Left renal cortex interstitium (tissue), 4 donors: Measurements from ENCODE around the gene MOB3A. TPM values are rescaled to one million over a fixed set of nuclear protein-coding genes. Genes with fewer than 3 reads are reported as not detected.

Experiments
- DNase-seq, 4 donors: peaks; one replicate each; pipeline ENCODE4 v3.0.0-alpha.2; 2013; ENCODE audit warnings: low read depth in 4 of 4, low spot score in 2 of 4, missing footprints in 1 of 4
- polyA plus RNA-seq, 4 donors: library from polyadenylated mRNA; unstranded; fragments of 120-200 nt; gene quantifications; one replicate each; pipeline ENCODE4 v1.2.1, GENCODE V29; 2013; ENCODE audit not compliant: insufficient read length in 4 of 4

Gene MOB3A
- polyA plus RNA-seq, 4 donors, result 20.9 to 33.3 (median 25.1) TPM

GRCh38 chr19:2084993-2085720 is 11.0 kb downstream of the MOB3A start:
- no peak for DNase-seq

- no peak for DNase-seq
These were observed 12.8 kb downstream of the MOB3A start for GRCh38 chr19:2083174-2083854.

GRCh38 chr19:2081873-2082810 is 14.0 kb downstream of the MOB3A start:
- DNase-seq, result no peak

- no peak for DNase-seq
These were observed 15.7 kb downstream of the MOB3A start for GRCh38 chr19:2080336-2080988.

GRCh38 chr19:2079865-2080301 is 16.2 kb downstream of the MOB3A start:
- no peak for DNase-seq

GRCh38 chr19:2079076-2079864 is 16.9 kb downstream of the MOB3A start:
- no peak for DNase-seq

- DNase-seq, result no peak
These were observed 18.1 kb downstream of the MOB3A start for GRCh38 chr19:2077833-2078619.

GRCh38 chr19:2077398-2077797 is 18.7 kb downstream of the MOB3A start:
- no peak for DNase-seq

GRCh38 chr19:2076526-2076944 is 19.6 kb downstream of the MOB3A start:
- DNase-seq, result no peak

- DNase-seq, result no peak
These were observed 23.2 kb downstream of the MOB3A start for GRCh38 chr19:2072757-2073551.

GRCh38 chr19:2070986-2071673 is 25.0 kb downstream of the MOB3A start:
- no peak for DNase-seq

- no peak for DNase-seq
These were observed 25.7 kb downstream of the MOB3A start for GRCh38 chr19:2070436-2070827.

- no peak for DNase-seq
These were observed 31.2 kb downstream of the MOB3A start for GRCh38 chr19:2064788-2065524.

- no peak for DNase-seq
These were observed 31.7 kb downstream of the MOB3A start for GRCh38 chr19:2064395-2064787.

- no peak for DNase-seq
These were observed 32.3 kb downstream of the MOB3A start for GRCh38 chr19:2063824-2064223.

GRCh38 chr19:2062770-2063169 is 33.4 kb downstream of the MOB3A start:
- DNase-seq, result no peak

- DNase-seq, result no peak
These were observed 33.8 kb downstream of the MOB3A start for GRCh38 chr19:2062389-2062729.
